ENCODE data around the gene MAGED4. TPM values are rescaled to one million over a fixed set of nuclear protein-coding genes. Genes with fewer than 3 reads are reported as not detected.
"Not testable (repeated sequence)": the region's sequence is repeated elsewhere in the genome, so short reads cannot be mapped to it uniquely, and the experiment has no call there.

The MAGED4 gene, protein sequence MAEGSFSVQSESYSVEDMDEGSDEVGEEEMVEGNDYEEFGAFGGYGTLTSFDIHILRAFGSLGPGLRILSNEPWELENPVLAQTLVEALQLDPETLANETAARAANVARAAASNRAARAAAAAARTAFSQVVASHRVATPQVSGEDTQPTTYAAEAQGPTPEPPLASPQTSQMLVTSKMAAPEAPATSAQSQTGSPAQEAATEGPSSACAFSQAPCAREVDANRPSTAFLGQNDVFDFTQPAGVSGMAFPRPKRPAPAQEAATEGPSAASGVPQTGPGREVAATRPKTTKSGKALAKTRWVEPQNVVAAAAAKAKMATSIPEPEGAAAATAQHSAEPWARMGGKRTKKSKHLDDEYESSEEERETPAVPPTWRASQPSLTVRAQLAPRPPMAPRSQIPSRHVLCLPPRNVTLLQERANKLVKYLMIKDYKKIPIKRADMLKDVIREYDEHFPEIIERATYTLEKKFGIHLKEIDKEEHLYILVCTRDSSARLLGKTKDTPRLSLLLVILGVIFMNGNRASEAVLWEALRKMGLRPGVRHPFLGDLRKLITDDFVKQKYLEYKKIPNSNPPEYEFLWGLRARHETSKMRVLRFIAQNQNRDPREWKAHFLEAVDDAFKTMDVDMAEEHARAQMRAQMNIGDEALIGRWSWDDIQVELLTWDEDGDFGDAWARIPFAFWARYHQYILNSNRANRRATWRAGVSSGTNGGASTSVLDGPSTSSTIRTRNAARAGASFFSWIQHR
- total RNA-seq (2.7 TPM), polyA plus RNA-seq (6.0 TPM)
- long read RNA-seq, donor 1: 0 reads
- long read RNA-seq, donor 2: 0 reads
- long read RNA-seq, donor 3, partial matches to known transcripts: 0 of 1 reads
- long read RNA-seq, donor 3, other reads (novel, unspliced or antisense): 0 of 1 reads
- long read RNA-seq, donor 4, partial matches to known transcripts: 0 of 1 reads
- long read RNA-seq, donor 4, other reads (novel, unspliced or antisense): 0 of 1 reads
- long read RNA-seq, donor 5, partial matches to known transcripts: 0 of 1 reads
- long read RNA-seq, donor 5, other reads (novel, unspliced or antisense): 0 of 1 reads
- long read RNA-seq, donor 6: 0 reads
- long read RNA-seq, donor 7: 0 reads
- long read RNA-seq, donor 8: 0 reads
- long read RNA-seq, donor 9: 0 reads
- long read RNA-seq, donor 10: 0 reads

DNA sequence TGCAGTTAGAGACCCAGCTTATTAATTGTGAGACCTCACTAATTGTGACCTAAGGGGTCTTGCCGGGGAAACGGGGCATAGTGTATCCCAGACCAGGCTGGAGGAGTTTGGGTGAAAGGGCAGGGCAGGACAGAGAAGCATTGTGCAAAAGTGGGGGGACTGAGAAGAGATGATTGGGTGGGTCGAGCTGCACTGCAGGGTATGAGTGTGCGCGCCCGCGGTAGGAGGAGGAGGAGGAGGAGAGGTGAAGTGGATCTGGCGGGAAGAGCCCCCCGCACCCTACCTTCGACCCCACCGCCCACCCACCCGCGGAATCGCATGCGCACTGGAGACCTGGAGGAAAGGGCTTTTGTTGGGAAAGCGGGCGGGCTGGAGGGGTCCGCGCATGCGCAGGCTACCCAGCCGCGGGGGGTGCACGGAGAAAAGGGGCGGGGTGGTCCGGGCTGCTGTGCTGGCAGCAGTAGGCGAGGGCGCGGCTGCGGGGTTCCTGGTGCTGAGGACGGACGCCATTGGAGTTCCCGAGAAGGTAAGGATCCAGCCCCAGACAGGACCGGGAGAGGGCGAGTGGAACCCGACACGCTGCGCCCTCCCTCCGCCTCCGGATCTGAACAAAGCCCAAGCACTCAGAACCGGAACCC lies at the start of gene MAGED4:
MAGED4 (plus strand) TSS at position 449 of the 638 bp plus-strand sequence. CDS start 1,035 bp downstream, outside the sequence.
- not testable (repeated sequence) for DNase-seq (ENCODE audit: low read depth in 6 of 9, low spot score in 9 of 9); H3K4me1 ChIP-seq (ENCODE audit: control insufficient read depth in 2 of 2, insufficient read depth in 2 of 2, low read length in 2 of 2); H3K36me3 ChIP-seq (ENCODE audit: control insufficient read depth in 2 of 2, insufficient read depth in 2 of 2, low read length in 1 of 2); H3K4me3 ChIP-seq (ENCODE audit: low read length in 2 of 2); H3K27me3 ChIP-seq (ENCODE audit: control insufficient read depth in 2 of 2, insufficient read depth in 1 of 2, low read length in 1 of 2); H3K9me3 ChIP-seq (ENCODE audit: control insufficient read depth in 2 of 2, insufficient read depth in 1 of 2, low read length in 1 of 2); H3K27ac ChIP-seq (ENCODE audit: low read depth in 1 of 2, low read length in 1 of 2)
- no CpG with 5 or more reads among the region's 40 CpGs for WGBS

DNA sequence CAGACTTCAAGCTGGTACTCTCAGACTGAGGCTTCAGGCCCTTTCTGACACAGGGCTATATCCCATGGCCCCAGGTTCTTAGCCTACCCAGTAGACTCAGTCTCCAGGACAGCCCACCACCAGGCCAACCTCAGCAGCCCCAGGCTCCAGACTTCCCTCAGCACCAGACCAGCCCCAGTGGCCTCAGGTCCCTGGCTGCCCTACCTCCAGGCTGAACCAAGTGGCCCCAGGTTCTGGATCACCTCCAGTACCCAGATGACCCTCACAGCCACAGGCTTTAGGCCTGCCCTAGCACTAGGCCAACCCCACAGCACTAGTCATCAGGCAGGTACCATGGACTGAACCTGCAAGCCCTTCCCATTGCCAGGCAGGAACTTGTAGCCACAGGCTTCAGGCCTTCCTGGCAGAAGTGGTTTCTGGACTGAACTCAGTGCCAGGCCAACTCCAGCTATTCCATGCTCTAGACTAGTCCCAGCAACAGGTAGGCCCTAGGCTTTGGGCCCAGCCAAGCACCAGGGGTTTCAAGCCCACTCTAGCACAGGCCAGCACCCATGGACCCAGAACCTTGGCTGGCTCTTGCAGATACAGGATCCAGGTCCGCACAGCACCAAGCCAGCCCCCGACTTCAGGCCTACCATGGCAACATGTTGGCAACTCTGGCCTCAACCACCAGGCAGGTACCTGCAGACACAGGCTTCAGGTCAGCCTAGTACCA lies 45.7 kb upstream of the MAGED4 start:
- Histone ChIP-seq H3K36me3 (ENCODE audit: control insufficient read depth in 2 of 2, insufficient read depth in 2 of 2, low read length in 1 of 2) (no peaks in the 10 kb centered on the region), H3K9me3 (ENCODE audit: control insufficient read depth in 2 of 2, insufficient read depth in 1 of 2, low read length in 1 of 2) (no peaks in the 10 kb centered on the region), H3K27me3 (ENCODE audit: control insufficient read depth in 2 of 2, insufficient read depth in 1 of 2, low read length in 1 of 2) (no peaks in the 10 kb centered on the region), H3K4me1 (ENCODE audit: control insufficient read depth in 2 of 2, insufficient read depth in 2 of 2, low read length in 2 of 2) (no peaks in the 10 kb centered on the region), H3K27ac (ENCODE audit: low read depth in 1 of 2, low read length in 1 of 2) (no peak overlapping the region), H3K4me3 (ENCODE audit: low read length in 2 of 2) (no peak overlapping the region)
- WGBS: 100% methylated on average over 2 of the region's 2 CpGs
- no peak for DNase-seq (ENCODE audit: low read depth in 6 of 9, low spot score in 9 of 9)

DNA sequence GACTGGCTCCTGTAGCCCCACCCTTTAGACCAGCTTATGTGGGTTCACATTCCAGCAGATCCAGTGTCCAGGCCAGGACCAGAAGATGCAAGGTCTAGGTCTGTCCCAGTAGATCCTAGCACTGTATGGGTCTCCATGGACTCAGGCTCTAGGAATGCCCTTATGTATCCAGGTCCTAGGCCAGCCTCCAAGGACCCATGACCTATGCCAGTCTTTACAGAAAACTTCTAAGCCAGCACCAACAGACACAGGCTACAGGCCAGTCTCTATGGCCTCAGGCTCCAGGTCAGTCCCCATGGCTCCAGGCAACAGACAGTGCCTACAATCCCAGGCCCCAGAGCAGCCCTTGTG lies 45.2 kb upstream of the MAGED4 start:
- no peaks in the 10 kb centered on the region for H3K9me3 ChIP-seq (ENCODE audit: control insufficient read depth in 2 of 2, insufficient read depth in 1 of 2, low read length in 1 of 2)
- H3K4me1 ChIP-seq (ENCODE audit: control insufficient read depth in 2 of 2, insufficient read depth in 2 of 2, low read length in 2 of 2): no peaks in the 10 kb centered on the region
- DNase-seq (ENCODE audit: low read depth in 6 of 9, low spot score in 9 of 9): no peak
- H3K4me3 ChIP-seq (ENCODE audit: low read length in 2 of 2): no peak overlapping the region
- H3K27me3 ChIP-seq (ENCODE audit: control insufficient read depth in 2 of 2, insufficient read depth in 1 of 2, low read length in 1 of 2): no peaks in the 10 kb centered on the region
- H3K36me3 ChIP-seq (ENCODE audit: control insufficient read depth in 2 of 2, insufficient read depth in 2 of 2, low read length in 1 of 2): no peaks in the 10 kb centered on the region
- H3K27ac ChIP-seq (ENCODE audit: low read depth in 1 of 2, low read length in 1 of 2): no peak overlapping the region

DNA sequence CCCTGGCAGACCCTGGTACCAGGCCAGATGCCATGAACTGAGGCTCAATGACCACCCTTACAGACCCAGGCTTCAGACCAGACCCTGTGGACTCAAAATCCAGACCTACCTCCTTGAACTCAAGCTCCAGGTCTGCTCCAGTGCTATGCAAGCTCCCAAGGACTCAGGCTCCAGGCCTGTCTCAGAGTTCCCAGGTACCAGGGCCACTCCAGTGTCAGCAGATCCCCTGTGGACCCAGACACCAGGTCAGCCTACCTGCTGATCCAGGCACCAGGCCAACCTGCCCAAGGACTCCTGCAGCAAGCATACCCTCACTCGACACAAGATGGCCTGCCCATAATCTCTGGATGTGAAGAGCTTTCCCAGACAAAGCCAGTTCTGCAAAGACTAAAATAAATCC lies 44.7 kb upstream of the MAGED4 start:
- Histone ChIP-seq H3K36me3 (ENCODE audit: control insufficient read depth in 2 of 2, insufficient read depth in 2 of 2, low read length in 1 of 2) (no peaks in the 10 kb centered on the region), H3K9me3 (ENCODE audit: control insufficient read depth in 2 of 2, insufficient read depth in 1 of 2, low read length in 1 of 2) (no peaks in the 10 kb centered on the region), H3K27me3 (ENCODE audit: control insufficient read depth in 2 of 2, insufficient read depth in 1 of 2, low read length in 1 of 2) (no peaks in the 10 kb centered on the region), H3K27ac (ENCODE audit: low read depth in 1 of 2, low read length in 1 of 2) (no peak overlapping the region), H3K4me1 (ENCODE audit: control insufficient read depth in 2 of 2, insufficient read depth in 2 of 2, low read length in 2 of 2) (no peaks in the 10 kb centered on the region), H3K4me3 (ENCODE audit: low read length in 2 of 2) (no peak overlapping the region)
- 94% methylated on average over 1 of the region's 1 CpG for WGBS
- no peak for DNase-seq (ENCODE audit: low read depth in 6 of 9, low spot score in 9 of 9)

DNA sequence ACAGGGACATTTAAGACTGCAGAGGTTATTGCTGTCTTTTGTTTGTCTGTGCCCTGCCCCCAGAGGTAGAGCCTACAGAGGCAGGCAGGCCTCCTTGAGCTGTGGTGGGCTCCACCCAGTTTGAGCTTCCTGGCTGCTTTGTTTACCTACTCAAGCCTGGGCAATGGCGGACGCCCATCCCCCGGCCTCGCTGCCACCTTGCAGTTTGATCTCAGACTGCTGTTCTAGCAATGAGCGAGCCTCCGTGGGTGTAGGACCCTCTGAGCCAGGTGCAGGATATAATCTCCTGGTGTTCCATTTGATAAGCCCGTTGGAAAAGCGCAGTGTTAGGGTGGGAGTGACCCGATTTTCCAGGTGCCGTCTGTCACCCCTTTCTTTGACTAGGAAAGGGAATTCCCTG lies 34.0 kb upstream of the MAGED4 start:
- 98% methylated on average over 10 of the region's 10 CpGs for WGBS

DNA sequence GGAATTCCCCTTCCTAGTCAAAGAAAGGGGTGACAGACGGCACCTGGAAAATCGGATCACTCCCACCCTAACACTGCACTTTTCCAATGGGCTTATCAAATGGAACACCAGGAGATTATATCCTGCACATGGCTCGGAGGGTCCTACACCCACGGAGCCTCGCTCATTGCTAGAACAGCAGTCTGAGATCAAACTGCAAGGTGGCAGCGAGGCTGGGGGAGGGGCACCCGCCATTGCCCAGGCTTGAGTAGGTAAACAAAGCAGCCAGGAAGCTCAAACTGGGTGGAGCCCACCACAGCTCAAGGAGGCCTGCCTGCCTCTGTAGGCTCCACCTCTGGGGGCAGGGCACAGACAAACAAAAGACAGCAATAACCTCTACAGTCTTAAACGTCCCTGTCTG lies 24.5 kb upstream of the MAGED4 start:
- H3K4me1 ChIP-seq (ENCODE audit: control insufficient read depth in 2 of 2, insufficient read depth in 2 of 2, low read length in 2 of 2); DNase-seq (ENCODE audit: low read depth in 6 of 9, low spot score in 9 of 9); H3K4me3 ChIP-seq (ENCODE audit: low read length in 2 of 2); H3K36me3 ChIP-seq (ENCODE audit: control insufficient read depth in 2 of 2, insufficient read depth in 2 of 2, low read length in 1 of 2); H3K27ac ChIP-seq (ENCODE audit: low read depth in 1 of 2, low read length in 1 of 2); H3K9me3 ChIP-seq (ENCODE audit: control insufficient read depth in 2 of 2, insufficient read depth in 1 of 2, low read length in 1 of 2); H3K27me3 ChIP-seq (ENCODE audit: control insufficient read depth in 2 of 2, insufficient read depth in 1 of 2, low read length in 1 of 2): not testable (repeated sequence)
- 92% methylated on average over 8 of the region's 8 CpGs for WGBS

More for the DNA sequence above, 34.0 kb upstream of the MAGED4 start:
- not testable (repeated sequence) for H3K4me3 ChIP-seq (ENCODE audit: low read length in 2 of 2); DNase-seq (ENCODE audit: low read depth in 6 of 9, low spot score in 9 of 9); H3K36me3 ChIP-seq (ENCODE audit: control insufficient read depth in 2 of 2, insufficient read depth in 2 of 2, low read length in 1 of 2); H3K27me3 ChIP-seq (ENCODE audit: control insufficient read depth in 2 of 2, insufficient read depth in 1 of 2, low read length in 1 of 2); H3K9me3 ChIP-seq (ENCODE audit: control insufficient read depth in 2 of 2, insufficient read depth in 1 of 2, low read length in 1 of 2); H3K4me1 ChIP-seq (ENCODE audit: control insufficient read depth in 2 of 2, insufficient read depth in 2 of 2, low read length in 2 of 2); H3K27ac ChIP-seq (ENCODE audit: low read depth in 1 of 2, low read length in 1 of 2)

DNA sequence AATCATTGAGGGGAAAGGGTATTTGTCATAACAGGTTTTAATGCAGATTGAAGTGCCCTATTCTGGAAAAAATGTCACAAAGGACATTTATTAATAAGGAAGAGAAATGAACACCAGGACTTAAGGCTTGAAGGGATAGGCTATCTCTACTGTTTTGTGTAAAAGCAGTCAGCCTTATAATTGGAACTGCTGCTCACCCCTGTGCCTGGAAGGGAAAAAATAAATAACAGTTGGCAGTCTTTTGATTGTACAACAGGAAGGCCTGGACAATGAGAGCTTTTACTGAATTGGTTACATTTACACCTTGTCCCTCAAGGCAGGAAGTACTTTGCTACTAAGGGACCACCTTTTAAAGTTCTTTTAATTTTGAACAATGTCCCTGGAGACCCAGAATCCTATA lies 17.8 kb upstream of the MAGED4 start:
- Histone ChIP-seq H3K27me3 (ENCODE audit: control insufficient read depth in 2 of 2, insufficient read depth in 1 of 2, low read length in 1 of 2) (no peaks in the 10 kb centered on the region), H3K36me3 (ENCODE audit: control insufficient read depth in 2 of 2, insufficient read depth in 2 of 2, low read length in 1 of 2) (no peaks in the 10 kb centered on the region), H3K9me3 (ENCODE audit: control insufficient read depth in 2 of 2, insufficient read depth in 1 of 2, low read length in 1 of 2) (peaks cover 0 to 4% of the 10 kb centered on the region in 2 donors), H3K27ac (ENCODE audit: low read depth in 1 of 2, low read length in 1 of 2) (no peak overlapping the region), H3K4me3 (ENCODE audit: low read length in 2 of 2) (no peak overlapping the region), H3K4me1 (ENCODE audit: control insufficient read depth in 2 of 2, insufficient read depth in 2 of 2, low read length in 2 of 2) (no peaks in the 10 kb centered on the region)
- DNase-seq (ENCODE audit: low read depth in 6 of 9, low spot score in 9 of 9): no peak

DNA sequence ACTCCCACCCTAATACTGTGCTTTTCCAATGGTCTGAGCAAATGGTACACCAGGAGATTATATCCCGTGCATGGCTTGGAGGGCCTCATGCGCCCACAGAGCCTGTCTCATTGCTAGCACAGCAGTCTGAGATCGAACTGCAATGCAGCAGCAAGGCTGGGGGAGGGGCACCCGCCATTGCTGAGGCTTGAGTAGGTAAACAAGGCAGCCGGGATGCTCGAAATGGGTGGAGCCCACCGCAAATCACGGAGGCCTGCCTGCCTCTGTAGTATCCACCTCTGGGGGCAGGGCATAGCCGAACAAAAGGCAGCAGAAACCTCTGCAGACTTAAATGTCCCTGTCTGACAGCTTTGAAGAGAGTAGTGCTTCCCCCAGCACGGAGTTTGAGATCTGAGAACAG lies 13.6 kb upstream of the MAGED4 start:
- not testable (repeated sequence) for H3K9me3 ChIP-seq (ENCODE audit: control insufficient read depth in 2 of 2, insufficient read depth in 1 of 2, low read length in 1 of 2); H3K4me3 ChIP-seq (ENCODE audit: low read length in 2 of 2); H3K36me3 ChIP-seq (ENCODE audit: control insufficient read depth in 2 of 2, insufficient read depth in 2 of 2, low read length in 1 of 2); H3K27ac ChIP-seq (ENCODE audit: low read depth in 1 of 2, low read length in 1 of 2); H3K4me1 ChIP-seq (ENCODE audit: control insufficient read depth in 2 of 2, insufficient read depth in 2 of 2, low read length in 2 of 2); H3K27me3 ChIP-seq (ENCODE audit: control insufficient read depth in 2 of 2, insufficient read depth in 1 of 2, low read length in 1 of 2); DNase-seq (ENCODE audit: low read depth in 6 of 9, low spot score in 9 of 9)
- 95% methylated on average over 10 of the region's 10 CpGs for WGBS

All from thymus (tissue), 14 donors.